NB4 (cell line): Measurements from ENCODE around the gene TNFRSF25.
A peak's percentile ranks its signal among the peaks of the same experiment; 100 is the strongest.

Source experiments
- DNase-seq: peaks from one replicate; pipeline ENCODE4 v3.0.0; 2010; ENCODE audit warnings: low read depth
- H3K4me3 ChIP-seq: one replicate; pipeline ENCODE4 v1.5.1; 2011; ENCODE audit warnings: mild to moderate bottlenecking, low read depth, low read length, moderate library complexity
- MYC ChIP-seq: IDR thresholded peaks from 2 replicates; pipeline ENCODE4 v1.6.1; 2011; ENCODE audit warnings: low read depth, low read length
- POLR2A ChIP-seq: IDR thresholded peaks from 2 replicates; pipeline ENCODE4 v1.6.1; 2011; ENCODE audit warnings: mild to moderate bottlenecking; ENCODE audit not compliant: insufficient read length; ENCODE audit errors: extremely low read depth
- TF ChIP-seq, protein P1 (sequence below): IDR thresholded peaks from 2 replicates; pipeline ENCODE4 v1.6.1; 2011; ENCODE audit warnings: low read depth, low read length
- TF ChIP-seq, protein P2 (sequence below): IDR thresholded peaks from one replicate; pipeline ENCODE4 v1.5.1; 2012; ENCODE audit warnings: low read depth, low read length

Gene TNFRSF25

DNA sequence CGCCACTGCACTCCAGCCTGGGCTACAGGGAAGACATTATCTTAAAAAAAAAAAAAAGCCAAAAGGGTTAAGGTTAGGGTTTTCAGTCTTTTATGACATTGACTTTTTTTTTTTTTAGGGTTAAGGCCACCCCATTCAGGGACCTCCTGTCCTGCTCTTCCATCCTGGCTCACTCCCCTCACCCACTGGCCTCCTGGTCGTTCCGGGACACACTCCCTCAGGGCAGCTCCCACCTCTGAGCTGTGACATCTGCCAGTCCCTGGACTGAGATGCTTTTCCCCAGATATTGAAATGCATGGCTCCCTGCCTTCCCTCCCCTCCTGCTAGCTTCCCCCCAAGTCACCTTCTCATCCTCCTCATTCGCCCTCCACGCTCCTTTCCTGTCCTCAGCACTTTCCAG is 15.8 kb upstream of the TNFRSF25 start:
- TF ChIP-seq, protein P1, sequence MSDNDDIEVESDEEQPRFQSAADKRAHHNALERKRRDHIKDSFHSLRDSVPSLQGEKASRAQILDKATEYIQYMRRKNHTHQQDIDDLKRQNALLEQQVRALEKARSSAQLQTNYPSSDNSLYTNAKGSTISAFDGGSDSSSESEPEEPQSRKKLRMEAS = no peak
- TF ChIP-seq MYC = no peak
- no peak for TF ChIP-seq POLR2A
- TF ChIP-seq, protein P2, sequence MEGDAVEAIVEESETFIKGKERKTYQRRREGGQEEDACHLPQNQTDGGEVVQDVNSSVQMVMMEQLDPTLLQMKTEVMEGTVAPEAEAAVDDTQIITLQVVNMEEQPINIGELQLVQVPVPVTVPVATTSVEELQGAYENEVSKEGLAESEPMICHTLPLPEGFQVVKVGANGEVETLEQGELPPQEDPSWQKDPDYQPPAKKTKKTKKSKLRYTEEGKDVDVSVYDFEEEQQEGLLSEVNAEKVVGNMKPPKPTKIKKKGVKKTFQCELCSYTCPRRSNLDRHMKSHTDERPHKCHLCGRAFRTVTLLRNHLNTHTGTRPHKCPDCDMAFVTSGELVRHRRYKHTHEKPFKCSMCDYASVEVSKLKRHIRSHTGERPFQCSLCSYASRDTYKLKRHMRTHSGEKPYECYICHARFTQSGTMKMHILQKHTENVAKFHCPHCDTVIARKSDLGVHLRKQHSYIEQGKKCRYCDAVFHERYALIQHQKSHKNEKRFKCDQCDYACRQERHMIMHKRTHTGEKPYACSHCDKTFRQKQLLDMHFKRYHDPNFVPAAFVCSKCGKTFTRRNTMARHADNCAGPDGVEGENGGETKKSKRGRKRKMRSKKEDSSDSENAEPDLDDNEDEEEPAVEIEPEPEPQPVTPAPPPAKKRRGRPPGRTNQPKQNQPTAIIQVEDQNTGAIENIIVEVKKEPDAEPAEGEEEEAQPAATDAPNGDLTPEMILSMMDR = no peak
- no peak for DNase-seq
- no peak overlapping the region for H3K4me3 ChIP-seq

DNA sequence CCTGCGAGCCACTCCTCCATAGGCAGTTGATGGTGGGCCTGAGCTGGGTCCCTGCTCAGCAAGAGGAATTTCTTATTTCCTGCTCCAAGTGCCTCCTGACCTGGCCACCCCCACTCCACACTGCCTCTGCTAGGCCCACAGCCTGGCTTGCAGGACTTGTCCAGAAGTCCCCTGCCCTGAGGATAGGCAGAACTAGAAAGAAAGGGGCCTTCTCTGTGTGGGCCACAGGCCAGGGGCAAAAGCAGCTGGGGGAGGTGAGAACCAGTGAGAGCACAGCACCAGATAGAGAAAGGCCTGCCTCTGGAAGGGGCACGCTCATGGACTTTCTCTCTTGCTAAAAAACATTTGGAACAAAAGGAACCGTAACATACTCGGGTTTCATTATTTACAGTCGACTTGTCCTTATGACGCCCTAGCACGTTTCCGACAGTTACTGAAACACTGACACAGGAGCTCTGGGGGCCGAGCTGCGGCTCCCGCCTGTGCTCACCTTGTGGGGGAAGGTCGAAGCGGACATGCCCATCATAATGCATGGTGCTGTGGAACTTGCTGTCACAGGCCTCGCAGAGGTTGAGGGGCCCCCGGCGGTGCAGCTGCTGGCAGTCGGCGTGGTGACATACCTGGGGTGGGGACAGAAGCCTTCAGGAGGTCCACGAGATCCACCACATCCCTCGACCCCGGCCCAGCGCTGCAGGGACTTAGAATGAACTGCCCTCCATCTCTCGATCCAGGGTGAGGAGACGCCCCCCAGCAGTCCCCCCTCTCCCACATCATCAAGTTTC is 11.3 kb upstream of the TNFRSF25 start:
- no peak for TF ChIP-seq MYC
- TF ChIP-seq, protein P2 = no peak
- TF ChIP-seq POLR2A = no peak
- no peak overlapping the region for H3K4me3 ChIP-seq
- DNase-seq = no peak

DNA sequence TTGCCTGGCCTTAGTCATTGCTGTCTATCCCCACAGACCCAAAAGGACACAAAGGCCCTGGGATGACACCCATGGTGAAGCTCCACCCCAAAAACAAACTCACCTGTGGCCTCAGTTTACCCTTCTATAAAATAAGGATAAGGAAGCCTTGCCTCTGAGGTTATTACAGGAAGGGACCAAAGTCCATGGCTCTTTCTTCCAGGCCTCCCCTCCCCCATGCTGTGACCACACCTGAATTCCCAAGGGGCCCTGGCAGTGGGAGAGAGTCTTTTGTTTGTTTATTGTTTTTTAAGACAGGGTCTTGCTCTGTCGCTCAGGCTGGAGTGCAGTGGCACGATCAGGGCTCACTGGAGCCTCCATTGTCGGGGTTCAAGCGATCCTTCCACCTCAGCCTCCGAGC is 10.5 kb upstream of the TNFRSF25 start:
- no peak overlapping the region for H3K4me3 ChIP-seq
- DNase-seq = no peak
- TF ChIP-seq POLR2A (no peak), MYC (no peak)
- TF ChIP-seq, protein P2 = no peak
- TF ChIP-seq, protein P1 = no peak

DNA sequence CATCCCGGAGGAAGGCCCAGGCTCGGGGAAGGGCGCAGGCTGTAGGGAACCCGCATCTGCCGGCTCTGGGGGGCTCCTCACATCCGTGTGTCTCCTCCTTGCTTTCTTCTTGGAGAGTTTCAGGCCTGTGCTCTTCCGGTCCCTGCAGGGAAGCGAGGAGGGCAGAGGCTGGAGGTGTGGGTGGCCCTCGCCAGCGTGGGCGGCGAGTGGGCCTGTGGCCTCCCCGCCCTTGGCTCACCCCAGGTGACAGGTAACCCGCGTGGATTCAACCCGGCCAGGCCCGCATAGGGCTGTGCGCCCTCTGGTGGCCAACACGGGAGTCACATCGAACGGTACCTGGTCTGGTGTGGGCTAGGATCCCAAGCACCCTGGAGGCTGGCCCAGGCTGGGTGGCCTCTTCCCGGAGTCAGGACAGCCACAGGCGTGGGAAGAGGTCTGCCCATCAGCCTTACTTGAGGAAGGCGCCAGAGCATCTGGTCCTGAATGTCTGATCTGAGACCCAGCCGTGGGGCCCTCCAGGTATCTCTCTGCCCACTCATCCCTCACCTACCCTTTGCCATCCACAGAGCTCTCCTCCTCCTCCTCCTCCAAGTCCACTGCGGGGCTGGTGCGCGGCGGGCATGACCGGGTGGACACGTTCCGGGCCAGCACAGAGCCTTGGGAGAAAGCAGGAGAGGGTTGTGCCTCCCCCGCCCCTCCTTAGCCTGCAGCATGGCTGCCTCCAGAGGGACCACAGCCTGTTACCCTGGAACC is 9.6 kb upstream of the TNFRSF25 start:
- DNase-seq = peak; percentile 38
- H3K4me3 ChIP-seq = no peak overlapping the region
- TF ChIP-seq, protein P2 = peak; percentile 92
- TF ChIP-seq, protein P1 = no peak

DNA sequence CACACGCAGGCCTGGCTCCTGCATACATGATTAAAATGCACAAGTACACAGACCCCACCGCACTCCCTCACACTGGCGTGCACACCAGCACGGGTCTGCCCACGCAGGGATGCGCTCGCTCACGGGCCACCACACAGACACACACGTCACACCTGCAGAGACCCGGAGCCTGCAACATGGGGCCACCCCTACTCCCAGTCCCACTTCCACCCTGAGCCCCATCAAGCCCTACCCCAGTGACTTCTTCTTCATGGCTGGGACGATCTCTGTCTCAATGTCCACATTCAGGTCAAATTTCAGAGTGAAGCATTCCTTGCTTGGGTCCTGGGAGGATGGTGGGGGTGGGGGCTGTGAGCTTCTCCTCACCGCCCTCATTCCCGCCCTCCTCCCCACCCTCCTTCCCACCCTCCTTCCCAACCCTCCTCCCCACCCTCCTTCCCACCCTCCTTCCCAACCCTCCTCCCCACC is 8.9 kb upstream of the TNFRSF25 start:
- TF ChIP-seq MYC (no peak), POLR2A (no peak)
- H3K4me3 ChIP-seq = no peak overlapping the region
- no peak for DNase-seq

DNA sequence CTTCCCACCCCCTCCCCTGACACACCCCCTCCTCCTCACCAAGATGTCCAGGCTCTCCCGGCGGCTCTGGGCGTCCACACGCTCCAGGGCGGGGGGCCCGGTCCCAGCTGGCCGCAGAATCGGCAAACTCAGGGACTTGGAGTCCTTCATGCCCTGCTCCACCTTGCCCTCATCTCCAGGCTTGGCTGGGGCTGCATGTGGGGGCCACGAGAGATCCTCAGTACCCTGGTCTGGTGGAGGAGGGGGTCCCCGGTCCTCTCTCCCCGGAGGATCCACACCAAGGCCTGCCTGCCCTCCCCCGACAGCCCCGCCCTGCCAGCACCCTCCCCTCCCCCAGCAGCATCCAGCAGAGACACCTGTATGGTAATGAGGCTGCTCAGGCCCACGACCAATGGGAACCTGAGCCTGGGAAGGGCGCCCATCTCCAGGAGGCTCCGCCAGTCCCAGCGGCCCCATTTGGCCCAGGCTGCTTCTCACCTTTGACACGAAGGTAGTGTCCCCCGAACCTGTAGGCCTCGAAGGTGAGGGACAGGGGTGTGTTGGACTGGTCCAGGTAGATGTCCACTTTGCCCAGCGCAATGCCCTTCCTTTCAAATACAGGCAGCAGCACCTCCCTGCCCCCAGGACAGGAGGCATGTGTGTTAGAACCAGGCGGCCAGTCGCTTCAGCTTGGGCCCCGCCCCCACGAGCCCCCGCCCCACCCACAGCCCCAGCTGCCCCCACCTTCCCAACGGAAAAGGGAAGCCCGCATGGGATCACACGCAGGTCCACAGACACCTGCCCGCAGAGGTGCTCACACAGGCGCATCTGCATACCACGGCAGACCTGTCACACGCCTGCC is 8.2 kb upstream of the TNFRSF25 start:
- no peak for TF ChIP-seq MYC
- TF ChIP-seq, protein P2 = no peak
- H3K4me3 ChIP-seq = no peak overlapping the region
- no peak for DNase-seq
